SW 1271 (cell line): Measurements from ENCODE around the gene HELZ.
"Not testable (repeated sequence)": the region's sequence is repeated elsewhere in the genome, so short reads cannot be mapped to it uniquely, and the experiment has no call there.

Source experiments
- DNase-seq, 2 experiments: peaks; one replicate each; lab custom pipeline; 2025; lab: John Stamatoyannopoulos, UW

Gene HELZ

DNA sequence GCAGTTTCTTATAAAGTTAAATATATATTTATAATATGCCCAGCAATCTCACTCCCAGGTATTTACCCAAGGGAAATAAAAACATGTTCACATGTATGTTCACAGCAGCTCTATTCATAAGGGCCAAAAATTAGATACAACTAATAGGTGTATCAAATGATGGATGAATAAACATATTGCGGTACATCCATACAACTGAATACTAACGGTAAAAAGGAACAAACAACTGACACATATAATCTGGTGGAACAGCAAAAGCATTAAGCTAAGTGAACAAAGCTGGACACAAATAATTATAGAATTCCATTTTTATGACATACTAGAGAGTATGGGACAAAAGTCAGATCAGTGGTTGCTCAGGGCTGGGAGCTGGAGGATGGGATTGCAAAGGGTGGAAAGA lies 125.9 kb downstream of the HELZ start:
- no peak for DNase-seq

DNA sequence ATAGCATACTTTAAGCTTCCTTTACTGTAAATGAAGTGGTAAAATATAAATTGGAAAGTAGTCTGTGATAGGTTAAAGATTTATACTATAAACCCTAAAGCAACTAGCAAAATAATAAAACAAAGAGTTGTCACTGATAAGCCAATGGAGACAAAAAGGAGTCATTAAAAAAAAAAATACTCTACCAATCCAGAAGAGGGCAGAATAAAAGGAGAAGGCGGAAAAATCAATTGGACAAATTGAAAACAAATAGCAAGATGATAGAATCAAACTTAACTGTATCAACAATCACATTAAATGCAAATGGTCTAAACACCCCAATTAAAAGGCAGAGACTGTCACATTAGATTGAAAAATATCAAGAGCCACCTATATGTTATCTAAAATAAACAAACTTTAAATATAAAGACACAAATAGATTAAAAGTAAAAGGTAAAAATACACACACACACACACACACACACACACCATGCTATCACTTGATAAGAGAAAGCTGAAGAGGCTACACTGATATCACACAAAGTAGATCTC lies 128.9 kb downstream of the HELZ start:
- DNase-seq: no peak

DNA sequence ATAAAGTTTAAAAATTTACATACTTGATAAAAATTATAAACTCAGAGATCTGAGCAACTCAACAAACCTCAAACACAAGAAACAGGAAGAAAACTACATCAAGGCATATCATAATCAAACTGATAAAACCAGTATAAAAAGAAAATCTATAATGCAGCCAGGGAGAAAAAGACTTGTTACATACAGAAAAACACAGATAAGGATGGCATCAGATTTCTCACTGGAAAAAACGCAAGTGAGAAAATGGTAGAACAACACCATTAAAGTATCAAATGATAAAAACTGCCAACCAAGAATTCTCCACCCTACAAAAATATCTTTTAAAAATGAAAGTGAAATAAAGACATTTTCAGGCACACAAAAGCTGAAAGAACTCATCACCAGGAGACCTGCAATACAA lies 129.6 kb downstream of the HELZ start:
- no peak for DNase-seq

DNA sequence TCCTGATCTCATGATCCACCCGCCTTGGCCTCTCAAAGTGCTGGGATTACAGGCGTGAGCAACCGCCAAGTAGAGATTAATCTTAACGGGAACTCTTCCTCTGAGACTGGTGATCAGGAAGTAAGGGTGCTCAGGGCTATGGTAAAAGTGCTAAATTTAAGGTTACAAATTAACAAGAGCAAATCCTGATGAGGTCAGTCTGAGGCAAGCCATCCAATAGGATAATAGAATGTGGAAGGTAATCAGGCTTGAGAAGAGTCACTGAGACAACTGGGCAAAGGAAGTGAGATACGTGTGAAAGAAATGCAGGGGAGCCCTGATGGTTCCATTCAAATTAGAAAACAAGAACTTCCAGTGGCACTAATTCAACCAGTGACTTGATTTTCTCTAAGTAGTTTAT lies 131.5 kb downstream of the HELZ start:
- no peak for DNase-seq

DNA sequence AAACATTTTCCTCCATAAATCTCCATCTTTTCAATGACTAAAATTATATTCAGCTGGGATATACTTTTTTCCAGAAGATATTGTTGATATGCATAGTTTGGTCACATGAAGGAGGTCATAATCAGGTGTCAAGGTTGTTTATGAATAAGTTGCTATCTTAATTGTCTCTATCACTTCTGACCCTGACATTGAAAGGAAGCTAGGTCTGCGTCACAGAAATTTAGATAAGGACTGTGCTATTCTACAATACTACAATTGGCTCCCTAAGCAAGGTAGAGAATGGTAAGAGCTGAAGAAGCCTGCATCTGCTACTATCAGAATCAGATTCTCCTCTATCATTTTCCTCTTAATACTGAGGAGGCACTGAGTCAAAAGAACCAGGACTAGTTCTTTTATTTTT lies 133.2 kb downstream of the HELZ start:
- no peak for DNase-seq

DNA sequence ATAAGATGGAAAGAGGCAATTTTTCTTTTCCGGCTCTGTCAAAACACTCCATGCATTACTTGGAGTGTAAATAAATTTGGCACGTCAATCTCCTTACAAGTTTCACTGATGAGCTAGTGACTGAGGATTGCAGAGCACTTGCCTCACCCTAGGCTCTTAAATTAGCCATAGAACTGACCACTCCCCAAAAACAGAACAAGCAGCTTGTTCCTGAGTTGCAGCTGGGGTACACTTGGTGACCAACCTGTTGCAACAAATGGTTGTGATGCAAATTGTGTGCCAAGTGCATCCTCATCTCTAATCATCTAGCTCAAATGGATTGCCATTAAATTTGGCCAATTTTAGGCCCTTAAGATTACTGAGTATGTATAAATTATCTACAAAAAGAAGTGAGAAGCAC lies 133.7 kb downstream of the HELZ start:
- no peak for DNase-seq

DNA sequence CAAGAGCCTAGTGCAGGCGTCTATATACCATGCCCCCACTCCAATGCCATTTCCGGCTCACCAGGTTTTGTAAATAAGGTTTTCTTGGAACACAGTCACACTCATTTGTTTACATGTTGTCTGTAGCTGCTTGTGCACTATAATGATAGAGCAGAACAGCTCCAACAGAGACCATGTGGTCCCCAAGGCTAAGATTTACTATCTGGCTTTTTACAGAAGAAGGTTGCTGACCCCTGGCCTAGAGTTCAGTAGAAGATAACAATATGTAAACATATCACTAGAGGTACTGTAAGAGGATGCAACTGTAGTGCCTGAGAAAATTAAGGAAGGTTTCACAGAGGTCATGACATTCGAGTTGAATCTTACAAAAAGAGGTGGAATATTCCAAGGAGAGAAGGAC lies 134.4 kb downstream of the HELZ start:
- DNase-seq: no peak

DNA sequence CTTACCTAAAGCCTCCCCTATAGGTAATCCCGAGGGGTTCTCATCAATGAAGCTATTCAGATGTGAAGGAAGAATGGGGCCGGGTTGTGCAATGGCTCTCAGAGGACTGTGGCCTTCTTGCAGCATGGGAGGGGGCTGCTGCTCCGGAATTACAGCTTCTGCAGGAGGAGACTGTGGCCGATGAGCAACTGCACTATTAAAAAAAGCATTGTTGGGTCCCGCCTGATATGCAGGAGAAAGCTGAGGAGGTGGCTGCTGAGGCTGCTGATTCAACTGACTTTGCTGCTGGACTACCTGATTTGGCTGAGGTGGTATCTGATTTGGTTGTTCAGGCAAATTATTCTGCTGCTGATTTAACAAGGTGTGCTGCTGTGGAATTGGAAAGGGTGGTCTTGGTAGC lies 135.9 kb downstream of the HELZ start:
- no peak for DNase-seq

DNA sequence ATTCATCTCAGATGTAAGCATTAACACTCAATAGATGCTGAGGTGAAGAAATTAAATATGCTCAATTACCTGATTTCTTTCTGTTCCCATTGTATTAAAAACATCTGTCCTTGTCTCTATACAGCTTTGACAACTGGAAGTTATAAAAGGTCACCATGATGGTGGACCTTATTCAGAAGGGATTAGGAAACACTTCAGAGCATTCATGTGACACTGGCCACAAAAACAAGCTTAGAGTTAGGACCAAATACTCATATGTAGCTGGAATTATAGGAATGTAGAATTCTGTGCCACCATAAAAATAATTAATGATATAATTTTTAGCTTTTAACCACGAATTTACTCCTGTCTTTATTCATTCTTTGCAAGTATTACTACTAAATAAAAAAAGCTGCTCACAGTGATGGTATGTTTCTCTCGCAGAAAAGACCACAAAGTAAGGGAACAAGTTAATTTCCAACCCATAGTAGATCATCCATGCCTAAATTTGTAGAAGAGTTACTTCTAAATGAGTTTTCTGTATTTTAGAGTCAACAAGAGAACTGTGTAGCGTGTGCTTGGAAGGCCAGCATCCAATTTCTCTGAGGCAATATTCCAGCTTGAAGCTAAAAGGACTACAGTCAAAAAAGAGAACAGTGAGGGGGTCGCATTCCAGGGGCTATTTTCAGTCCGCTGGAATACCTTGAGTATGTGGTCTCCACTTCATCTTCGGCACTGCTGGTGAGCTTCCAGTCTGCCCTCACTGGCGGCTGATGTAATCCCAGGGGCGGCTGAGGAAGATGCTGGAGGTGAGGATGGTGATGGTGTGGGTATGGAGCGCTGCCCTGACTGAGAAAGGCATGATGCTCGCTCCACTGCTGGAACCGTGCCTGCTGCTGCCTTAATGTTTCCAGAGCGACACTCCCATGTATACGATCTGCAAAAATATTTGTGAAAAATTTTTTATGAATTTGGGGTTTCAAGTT lies 136.9 kb downstream of the HELZ start:
- no peak for DNase-seq

DNA sequence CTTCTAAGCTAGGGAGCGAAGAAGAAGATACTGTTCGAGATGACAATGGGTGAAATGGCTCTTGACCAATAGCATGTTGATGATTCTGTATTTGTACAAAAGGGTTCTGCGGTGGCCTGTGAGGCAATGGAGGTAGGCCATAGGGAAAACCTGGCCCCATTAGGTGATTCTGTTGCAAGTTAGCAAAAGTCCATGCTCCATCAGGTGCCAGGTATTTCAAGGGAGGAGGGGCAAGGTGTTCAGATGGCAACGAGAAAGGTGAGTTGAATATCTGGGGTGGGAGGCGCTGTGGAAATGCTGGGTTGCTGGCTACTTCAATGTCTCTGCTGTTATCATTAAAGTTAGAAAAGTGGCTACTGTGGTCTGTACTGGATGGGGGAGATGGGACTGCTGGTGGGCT lies 137.8 kb downstream of the HELZ start:
- DNase-seq: no peak

DNA sequence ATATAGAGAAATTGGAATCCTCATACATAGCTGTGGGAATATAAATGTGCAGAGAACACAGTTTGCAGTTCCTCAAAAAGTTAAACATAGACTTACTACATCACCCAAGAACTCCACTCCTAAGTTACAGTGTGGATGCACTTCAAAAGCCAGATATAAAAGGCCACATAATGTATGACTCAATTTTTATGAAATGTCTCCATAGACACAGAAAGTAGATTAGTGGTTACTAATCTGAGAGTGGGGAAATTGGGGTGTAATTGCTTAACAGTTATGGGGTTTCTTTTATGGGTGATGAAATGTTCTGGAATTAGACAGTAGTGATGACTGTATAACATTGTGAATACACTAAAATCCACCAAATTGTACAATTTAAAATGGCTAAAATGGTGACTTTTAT lies 139.8 kb downstream of the HELZ start:
- DNase-seq: no peak

DNA sequence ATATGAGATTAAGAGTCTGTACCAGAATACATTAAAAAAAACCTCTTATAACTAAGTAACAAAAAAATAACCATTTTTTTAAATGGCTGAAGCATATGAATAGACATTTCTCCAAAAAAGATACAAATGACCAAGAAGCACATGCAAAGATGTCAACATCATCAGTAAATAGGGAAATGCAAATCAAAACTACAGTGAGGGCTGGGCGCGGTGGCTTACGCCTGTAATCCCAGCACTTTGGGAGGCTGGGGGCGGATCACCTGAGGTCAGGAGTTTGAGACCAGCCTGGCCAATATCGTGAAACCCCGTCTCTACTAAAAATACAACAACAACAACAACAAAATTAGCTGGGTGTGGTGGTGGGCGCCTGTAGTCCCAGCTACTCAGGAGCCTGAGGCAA lies 140.4 kb downstream of the HELZ start:
- not testable (repeated sequence) for DNase-seq

DNA sequence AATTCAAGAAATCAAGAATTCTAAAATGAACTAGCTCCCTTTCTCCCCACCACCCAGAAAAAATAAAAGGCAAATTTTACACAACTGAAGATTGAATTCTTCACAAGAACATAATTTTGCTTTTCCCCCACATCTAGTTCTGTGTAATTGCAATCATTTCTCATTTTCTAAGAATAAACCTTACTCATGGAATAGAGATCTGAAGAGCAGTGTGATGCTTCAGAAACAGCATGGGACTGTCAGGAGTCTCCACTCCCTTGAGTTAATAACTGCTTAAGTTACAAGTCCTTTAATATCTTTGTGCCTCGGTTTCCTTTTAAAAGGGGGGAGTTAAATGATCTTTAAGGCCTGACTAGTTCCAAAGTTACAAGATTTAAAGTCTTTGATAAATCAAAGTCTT lies 147.0 kb downstream of the HELZ start:
- no peak for DNase-seq

DNA sequence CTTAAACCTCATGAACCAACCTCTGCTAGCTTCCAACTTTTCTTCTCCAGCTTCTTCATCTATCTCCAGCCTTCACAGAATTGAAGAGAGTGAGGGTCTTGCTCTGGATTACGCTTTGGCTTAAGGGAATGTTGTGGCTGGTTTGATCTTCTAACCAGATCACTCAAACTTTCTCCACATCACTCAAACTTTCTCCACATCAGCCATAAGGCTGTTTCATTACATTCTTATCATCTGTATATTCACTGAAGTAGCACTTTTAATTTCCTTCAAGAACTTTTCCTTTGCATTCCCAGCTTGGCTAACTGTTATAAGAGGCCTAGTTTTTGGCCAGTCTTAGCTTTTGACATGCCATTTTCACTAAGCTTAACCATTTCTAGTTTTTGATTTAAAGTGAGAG lies 148.4 kb downstream of the HELZ start:
- no peak for DNase-seq

DNA sequence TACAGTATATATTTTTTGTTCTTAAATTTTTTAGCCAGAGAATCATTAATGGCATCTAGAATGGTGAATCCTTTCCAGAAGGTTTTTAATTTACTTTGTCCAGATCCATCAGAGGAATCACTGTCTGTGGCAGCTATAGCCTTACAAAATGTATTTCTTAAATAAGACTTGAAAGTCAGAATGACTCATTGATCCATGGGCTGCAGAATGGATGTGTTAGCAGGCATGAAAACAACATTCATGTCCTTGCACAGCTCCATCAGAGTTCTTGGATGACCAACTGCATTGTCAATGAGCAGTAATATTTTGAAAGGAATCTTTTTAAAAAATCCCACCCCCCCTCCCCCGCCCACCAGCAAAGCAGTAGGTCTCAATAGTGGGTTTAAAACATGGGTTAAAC lies 149.2 kb downstream of the HELZ start:
- no peak for DNase-seq

DNA sequence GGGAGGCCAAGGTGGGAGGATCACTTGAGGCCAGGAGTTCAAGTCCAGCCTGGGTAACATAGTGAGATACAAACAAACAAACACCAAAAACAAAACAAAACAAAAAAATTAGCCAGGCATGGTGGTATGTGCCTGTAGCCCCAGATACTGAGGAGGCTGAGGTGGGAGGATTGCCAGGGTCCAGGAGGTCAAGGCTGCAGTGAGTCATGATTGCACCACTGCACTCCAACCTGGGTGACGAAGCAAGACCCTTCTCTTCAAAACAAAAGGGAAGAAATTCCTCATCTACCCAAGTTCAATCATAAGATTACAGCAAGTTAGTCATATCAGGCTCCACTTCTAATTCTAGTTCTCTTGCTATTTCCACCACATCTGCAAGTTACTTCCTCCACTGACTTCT lies 149.7 kb downstream of the HELZ start:
- DNase-seq: not testable (repeated sequence)

DNA sequence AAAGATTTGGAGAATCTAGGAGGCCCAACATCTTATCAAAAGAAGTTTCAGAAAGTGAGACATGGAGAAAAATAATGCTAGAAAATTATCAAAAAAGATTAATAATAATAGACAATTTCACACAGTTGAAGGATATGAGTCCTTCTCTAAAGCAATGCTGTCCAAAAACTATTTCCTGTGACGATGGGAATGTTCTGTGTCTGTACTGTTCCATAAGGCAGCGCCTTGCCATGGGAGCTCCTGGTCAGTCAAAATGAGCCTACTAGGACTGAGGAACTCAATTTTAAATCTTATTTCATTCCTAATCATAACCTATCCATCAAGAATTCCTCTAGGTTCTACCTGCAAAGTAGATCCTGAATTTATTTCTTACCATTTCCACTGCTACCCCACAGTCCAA lies 151.6 kb downstream of the HELZ start:
- DNase-seq: no peak

DNA sequence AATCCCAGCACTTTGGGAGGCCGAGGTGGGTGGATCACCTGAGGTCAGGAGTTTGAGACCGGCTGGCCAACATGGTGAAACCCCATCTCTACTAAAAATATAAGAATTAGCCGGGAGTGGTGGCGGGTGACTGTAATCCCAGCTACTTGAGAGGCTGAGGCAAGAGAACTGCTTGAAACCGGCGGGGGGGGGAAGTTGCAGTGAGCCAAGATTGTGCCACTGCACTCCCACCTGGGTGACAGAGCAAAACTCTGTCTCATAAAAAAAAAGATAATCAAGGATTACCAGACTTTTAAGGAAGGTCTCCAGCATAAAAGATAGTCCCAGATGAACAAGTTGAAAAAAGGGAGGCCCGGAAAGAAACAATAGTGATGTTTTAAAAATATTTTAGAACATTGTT lies 152.3 kb downstream of the HELZ start:
- DNase-seq: not testable (repeated sequence)

DNA sequence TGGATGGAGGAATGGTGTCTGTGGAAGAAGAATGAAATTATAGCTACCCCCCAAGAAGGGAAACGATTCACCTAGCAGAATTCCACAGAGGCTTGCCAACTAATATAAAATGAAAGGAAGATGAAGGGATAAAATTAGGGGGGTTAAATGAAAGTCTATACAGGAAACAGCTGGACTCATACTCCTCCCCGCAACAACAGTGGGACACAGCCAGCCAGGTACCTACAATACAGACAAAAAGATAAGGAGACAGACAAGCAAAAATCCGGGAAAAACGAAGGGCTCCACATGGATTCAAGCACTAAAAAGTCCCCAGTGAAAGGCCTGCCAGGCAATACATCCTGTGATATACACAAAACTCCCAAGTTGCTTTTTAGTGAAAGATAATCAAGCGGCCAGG lies 152.7 kb downstream of the HELZ start:
- DNase-seq: no peak

DNA sequence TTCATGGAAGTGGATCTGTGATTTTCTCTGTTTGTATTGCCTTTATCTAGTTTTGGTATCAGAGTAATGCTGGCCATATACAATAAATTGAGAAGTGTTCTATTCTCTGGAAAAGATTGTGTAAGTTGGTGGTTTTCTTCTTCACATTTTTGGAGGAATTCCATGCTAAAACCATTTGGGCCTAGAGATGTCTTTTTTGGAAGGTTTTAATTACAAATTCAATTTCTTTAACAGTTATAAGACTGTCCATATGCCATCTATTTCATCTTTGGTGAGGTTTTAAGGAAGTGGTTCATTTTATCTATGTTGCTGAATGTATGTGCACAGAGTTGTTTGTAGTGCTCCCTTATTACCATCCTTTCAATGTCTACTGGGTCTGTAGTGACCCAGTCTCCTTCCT lies 154.7 kb downstream of the HELZ start:
- DNase-seq: no peak

DNA sequence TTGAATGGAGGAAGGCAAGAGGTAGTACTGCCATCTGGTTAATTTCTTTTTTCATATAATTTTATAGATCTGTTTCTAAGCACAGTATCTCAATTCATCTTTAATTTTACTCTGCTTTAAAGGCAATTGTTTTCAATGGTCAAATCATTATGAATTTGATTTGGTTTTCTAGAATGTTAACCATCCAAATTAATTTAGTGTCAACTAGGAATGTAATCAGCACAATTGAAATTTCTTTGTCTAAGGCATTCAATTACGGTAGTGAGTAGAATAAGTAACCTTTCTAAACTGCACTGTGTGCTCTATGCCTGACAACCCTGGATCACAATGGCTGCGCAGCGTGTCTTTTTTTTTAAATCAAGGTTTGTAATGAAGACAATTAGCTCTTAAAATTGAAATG lies 156.4 kb downstream of the HELZ start:
- DNase-seq: no peak

DNA sequence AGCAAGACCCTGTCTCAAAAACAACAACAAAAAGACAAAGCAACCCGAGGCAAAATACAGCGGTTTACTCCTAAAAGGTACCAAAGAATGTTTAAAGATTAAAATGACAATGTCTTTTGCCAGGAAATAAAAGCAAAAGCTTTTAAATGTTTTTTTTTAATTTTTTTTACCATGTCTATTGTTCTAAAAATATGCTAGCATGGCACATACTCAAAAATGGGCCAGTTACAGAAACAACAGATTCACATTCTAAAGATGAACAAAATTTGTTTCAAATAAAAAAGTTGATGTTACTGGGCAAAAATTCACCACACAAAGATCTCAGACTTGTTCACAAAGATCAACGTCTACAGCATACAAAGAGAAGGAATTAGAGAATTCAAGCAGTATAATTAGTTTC lies 159.6 kb downstream of the HELZ start:
- DNase-seq: no peak

DNA sequence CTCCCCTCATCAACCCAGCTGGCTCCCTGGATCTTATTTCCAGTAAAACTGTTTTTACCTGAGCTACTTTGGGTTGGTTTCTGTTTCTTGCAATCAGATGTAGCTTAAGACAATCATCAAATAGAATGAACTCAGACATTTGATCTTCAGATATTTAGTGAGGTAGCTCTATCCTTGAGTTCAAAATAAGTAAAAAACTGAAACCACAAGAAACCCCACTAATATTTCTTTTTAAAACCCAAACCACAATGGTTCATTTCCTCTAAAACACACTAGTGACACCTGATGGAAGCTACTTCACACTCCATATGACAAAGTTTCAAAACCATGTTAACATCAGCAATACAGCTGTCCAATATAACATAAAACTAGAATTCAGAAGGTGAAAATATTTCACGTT lies 162.9 kb downstream of the HELZ start:
- no peak for DNase-seq

DNA sequence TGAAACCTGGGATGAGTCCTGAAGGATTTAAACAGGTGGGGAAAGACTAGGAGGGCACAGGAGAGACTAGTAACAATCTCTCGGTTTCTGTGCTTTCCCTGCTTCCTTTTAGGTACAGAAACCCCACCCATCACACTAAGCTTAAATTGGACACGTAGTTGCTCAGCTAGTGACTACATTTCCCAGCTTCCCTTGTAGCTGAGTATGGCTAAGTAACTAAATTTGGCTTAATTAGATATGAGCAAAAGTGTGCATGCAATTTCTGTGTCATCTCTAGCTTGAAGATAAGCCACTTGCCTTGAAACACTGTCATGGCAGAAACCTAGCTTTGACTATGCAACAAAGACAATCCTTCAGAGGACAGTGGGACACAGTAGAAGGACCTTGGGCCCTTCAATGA lies 164.2 kb downstream of the HELZ start:
- DNase-seq: no peak
